A549 (cell line): ENCODE data around the gene MEF2A. TPM values are rescaled to one million over a fixed set of nuclear protein-coding genes. Genes with fewer than 3 reads are reported as not detected.

Source experiments
- ATAC-seq, 2 experiments: fragments of 200-7000 bp in 1 of 2; fragments of >200 bp in 1 of 2; cut with Nextera tagmentation in 1 of 2; cut with Tn5 transposase in 1 of 2; 3 replicates each; pipeline versions ENCODE4 v1.8.0 to v1.9.1; 2018 to 2020; ENCODE audit warnings: mild to moderate bottlenecking in 1 of 2, moderate library complexity in 1 of 2
- CTCF ChIA-PET: fragments of 300-600 bp; sonication (Branson Sonifier 250); formaldehyde crosslinking; extraction: SDS; loops from one replicate; lab custom pipeline; 2021; ENCODE audit warnings: antibody characterized with exemption, inconsistent platforms; lab: Yijun Ruan, JAX
- POLR2A ChIA-PET: fragments of 350-600 bp; formaldehyde crosslinking; extraction: SDS; loops from one replicate; lab custom pipeline; 2021; ENCODE audit warnings: antibody characterized with exemption, inconsistent platforms; lab: Yijun Ruan, JAX
- DNase-seq, 2 experiments: peaks; one replicate each; pipeline versions ENCODE4 v3.0.0 to v3.0.0-alpha.2; 2011 to 2016; ENCODE audit warnings: low read depth in 1 of 2, low spot score in 1 of 2
- FAIRE-seq: peaks from 2 replicates; lab custom pipeline; 2011; peaks lifted over from hg19 to GRCh38; lab: Jason Lieb, UNC
- H3K27ac ChIP-seq, 2 experiments: fragments of >200 bp; sonication (Bioruptor Twin); formaldehyde crosslinking; 3 replicates each; pipeline ENCODE4 v1.5.1; 2016 to 2017
- H3K4me1 ChIP-seq: fragments of >200 bp; sonication (Bioruptor Twin); formaldehyde crosslinking; 3 replicates; pipeline ENCODE4 v1.6.1; 2016
- H3K4me2 ChIP-seq: fragments of >200 bp; sonication (Bioruptor Twin); formaldehyde crosslinking; 3 replicates; pipeline ENCODE4 v1.6.1; 2016
- H3K4me3 ChIP-seq: fragments of >200 bp; sonication (Bioruptor Twin); formaldehyde crosslinking; 3 replicates; pipeline ENCODE4 v1.5.1; 2016
- H3K9me3 ChIP-seq: fragments of >200 bp; sonication (Bioruptor Twin); formaldehyde crosslinking; 3 replicates; pipeline ENCODE4 v1.6.1; 2016
- ATOH8 ChIP-seq: fragments of 250-450 bp; sonication (Bioruptor Pico); IDR thresholded peaks from 2 replicates; pipeline ENCODE4 v1.5.0; 2020; ENCODE audit warnings: low read depth, mild to moderate bottlenecking, moderate library complexity
- BCL3 ChIP-seq: fragments of >200 bp; sonication (Bioruptor Twin); formaldehyde crosslinking; IDR thresholded peaks from 3 replicates; pipeline ENCODE4 v1.6.1; 2016
- CEBPB ChIP-seq, 2 experiments: fragments of >200 bp in 1 of 2; sonication (Bioruptor Twin) in 1 of 2; formaldehyde crosslinking in 1 of 2; IDR thresholded peaks; 2 replicates each; pipeline ENCODE4 v1.6.1; 2012 to 2016
- CHD2 ChIP-seq: fragments of 150-350 bp; IDR thresholded peaks from 2 replicates; pipeline ENCODE4 v1.6.1; 2014; ENCODE audit warnings: low read length; ENCODE audit not compliant: partially characterized antibody
- CHD4 ChIP-seq: fragments of 200-600 bp; sonication (generic); IDR thresholded peaks from 2 replicates; pipeline ENCODE4 v1.6.1; 2016; ENCODE audit warnings: antibody characterized with exemption, mild to moderate bottlenecking, borderline replicate concordance
- EHF ChIP-seq: fragments of 250-450 bp; sonication (Bioruptor Pico); IDR thresholded peaks from 2 replicates; pipeline ENCODE4 v1.5.0; 2020; ENCODE audit warnings: mild to moderate bottlenecking
- EHMT2 ChIP-seq: fragments of 200-600 bp; sonication (generic); IDR thresholded peaks from 2 replicates; pipeline ENCODE4 v1.6.1; 2016; ENCODE audit warnings: antibody characterized with exemption, low read depth, mild to moderate bottlenecking, moderate library complexity
- FOSB ChIP-seq: fragments of 250-450 bp; sonication (Bioruptor Pico); IDR thresholded peaks from 2 replicates; pipeline ENCODE4 v1.5.0; 2020; ENCODE audit warnings: mild to moderate bottlenecking, moderate library complexity
- FOXS1 ChIP-seq: fragments of 250-450 bp; sonication (Bioruptor Pico); IDR thresholded peaks from 2 replicates; pipeline ENCODE4 v1.5.0; 2020; ENCODE audit warnings: mild to moderate bottlenecking, moderate library complexity
- GATA3 ChIP-seq: IDR thresholded peaks from 2 replicates; pipeline ENCODE4 v1.6.1; 2012; ENCODE audit warnings: borderline replicate concordance
- HEYL ChIP-seq: fragments of 250-450 bp; sonication (Bioruptor Pico); IDR thresholded peaks from 2 replicates; pipeline ENCODE4 v1.8.0; 2021; ENCODE audit warnings: mild to moderate bottlenecking, moderate library complexity
- HMGXB4 ChIP-seq: fragments of 250-450 bp; sonication (Bioruptor Pico); IDR thresholded peaks from 2 replicates; pipeline ENCODE4 v1.5.0; 2021; ENCODE audit warnings: mild to moderate bottlenecking, moderate library complexity, borderline replicate concordance
- HOXB5 ChIP-seq: fragments of 250-450 bp; sonication (Bioruptor Pico); IDR thresholded peaks from 2 replicates; pipeline ENCODE4 v1.5.0; 2020; ENCODE audit warnings: mild to moderate bottlenecking, moderate library complexity
- JUN ChIP-seq, 2 experiments: fragments of >200 bp; sonication (Bioruptor Twin); formaldehyde crosslinking; IDR thresholded peaks; 2 replicates in 1 of 2; 3 replicates in 1 of 2; pipeline ENCODE4 v1.6.1; 2016 to 2017
- KDM1A ChIP-seq: fragments of 200-600 bp; sonication (generic); IDR thresholded peaks from 2 replicates; pipeline ENCODE4 v1.6.1; 2016; ENCODE audit warnings: low read depth, mild to moderate bottlenecking
- KDM5A ChIP-seq: fragments of 200-600 bp; sonication (generic); IDR thresholded peaks from 2 replicates; pipeline ENCODE4 v1.6.1; 2016; ENCODE audit warnings: antibody characterized with exemption, mild to moderate bottlenecking
- MAFK ChIP-seq: fragments of 450-650 bp; IDR thresholded peaks from 2 replicates; pipeline ENCODE4 v1.6.1; 2014; ENCODE audit not compliant: partially characterized antibody
- MAX ChIP-seq: IDR thresholded peaks from 2 replicates; pipeline ENCODE4 v1.6.1; 2012
- NFE2L2 ChIP-seq: fragments of 150-350 bp; conservative IDR thresholded peaks from 2 replicates; pipeline ENCODE4 v1.6.1; 2014; ENCODE audit warnings: low read length
- NPAS2 ChIP-seq: fragments of 250-450 bp; sonication (Bioruptor Pico); IDR thresholded peaks from 2 replicates; pipeline ENCODE4 v1.8.0; 2022; ENCODE audit warnings: mild to moderate bottlenecking, moderate library complexity, borderline replicate concordance
- NR3C1 ChIP-seq: fragments of >200 bp; sonication (Bioruptor Twin); formaldehyde crosslinking; IDR thresholded peaks from 3 replicates; pipeline ENCODE4 v1.6.1; 2017
- PBX3 ChIP-seq: IDR thresholded peaks from 2 replicates; pipeline ENCODE4 v1.6.1; 2012
- POLR2A ChIP-seq: IDR thresholded peaks from 2 replicates; pipeline ENCODE4 v1.6.1; 2012; ENCODE audit warnings: mild to moderate bottlenecking, low read length
- POLR2AphosphoS2 ChIP-seq: conservative IDR thresholded peaks from 2 replicates; pipeline ENCODE4 v1.6.1; 2012; ENCODE audit warnings: low read length, improper control_type of control experiment, inconsistent platforms
- RAD21 ChIP-seq, 2 experiments: fragments of >200 bp in 1 of 2; sonication (Bioruptor Twin) in 1 of 2; formaldehyde crosslinking in 1 of 2; IDR thresholded peaks in 1 of 2; conservative IDR thresholded peaks in 1 of 2; 2 replicates in 1 of 2; 3 replicates in 1 of 2; pipeline ENCODE4 v1.6.1; 2012 to 2018; ENCODE audit warnings: inconsistent platforms in 1 of 2
- REST ChIP-seq: fragments of 200-600 bp; sonication (generic); IDR thresholded peaks from 2 replicates; pipeline ENCODE4 v1.6.1; 2016; ENCODE audit warnings: antibody characterized with exemption, mild to moderate bottlenecking, moderate library complexity
- RNF2 ChIP-seq: fragments of 200-600 bp; sonication (generic); IDR thresholded peaks from 2 replicates; pipeline ENCODE4 v1.6.1; 2016; ENCODE audit warnings: low read depth, mild to moderate bottlenecking, antibody characterized with exemption, moderate library complexity, borderline replicate concordance
- SMC3 ChIP-seq: fragments of >200 bp; sonication (Bioruptor Twin); formaldehyde crosslinking; IDR thresholded peaks from 3 replicates; pipeline ENCODE4 v1.6.1; 2018; ENCODE audit warnings: inconsistent platforms
- USF2 ChIP-seq: fragments of 450-650 bp; IDR thresholded peaks from 2 replicates; pipeline ENCODE4 v1.6.1; 2014; ENCODE audit warnings: antibody characterized with exemption
- ZFP36 ChIP-seq: fragments of 450-650 bp; IDR thresholded peaks from 2 replicates; pipeline ENCODE4 v1.6.1; 2014; ENCODE audit warnings: borderline replicate concordance; ENCODE audit not compliant: partially characterized antibody
- polyA plus RNA-seq, 4 experiments: library from polyadenylated mRNA; depleted of rRNA in 3 of 4; stranded (reverse); fragments of >200 nt; fragmentation: RNase III in 1 of 4; extraction: RNeasy Plus Mini Kit Qiagen cat#74134 plus additional on column Dnase treatment in 1 of 4; gene quantifications; 2 replicates in 3 of 4; 3 replicates in 1 of 4; pipeline ENCODE4 v1.2.3, GENCODE V29; 2011 to 2017

The MEF2A gene
- polyA plus RNA-seq, 2 of the 4 experiments (the other 2 are of a cell fraction), result 15.0 to 43.4 TPM

GRCh38 chr15:99542828-99543227, 23.0 kb upstream of the MEF2A start:
- H3K27ac ChIP-seq, result no peak overlapping the region
- ChIA-PET CTCF (no interaction called here), POLR2A (no interaction called here)
- FAIRE-seq (no peak), ATAC-seq (no peak), DNase-seq (no peak)
- no peaks in the 10 kb centered on the region for H3K4me1 ChIP-seq
- H3K4me2 ChIP-seq, result no peak overlapping the region
- TF ChIP-seq NFE2L2 (no peak), BCL3 (no peak), CHD2 (no peak), POLR2A (no peak), JUN (IDR thresholded peaks at IDR 0.05) (no peak), REST (no peak), RAD21 (conservative IDR thresholded peaks at IDR 0.05 in 1 of 2, IDR thresholded peaks at IDR 0.05 in 1 of 2) (no peak), KDM5A (no peak), CEBPB (IDR thresholded peaks at IDR 0.05) (no peak), SMC3 (no peak), RNF2 (no peak), HMGXB4 (CRISPR knock-in tag) (no peak), HOXB5 (CRISPR knock-in tag) (no peak), EHMT2 (no peak), NR3C1 (no peak), KDM1A (no peak), EHF (no peak), FOXS1 (CRISPR knock-in tag) (no peak), HEYL (CRISPR knock-in tag) (no peak), FOSB (CRISPR knock-in tag) (no peak)
- H3K4me3 ChIP-seq, result no peak overlapping the region
- H3K9me3 ChIP-seq, result no peaks in the 10 kb centered on the region

GRCh38 chr15:99545605-99546004, 20.2 kb upstream of the MEF2A start:
- H3K9me3 ChIP-seq, result no peaks in the 10 kb centered on the region
- no peaks in the 10 kb centered on the region for H3K4me1 ChIP-seq
- CTCF ChIA-PET, result interaction anchor here (0.8 to 1.5 kb wide), 4 partner anchors 13 to 174 kb away, joined by 3 to 4 read pairs (median 3); partner anchors contain the start of gene MEF2A
- ATAC-seq (no peak), DNase-seq (no peak), FAIRE-seq (no peak)
- H3K4me3 ChIP-seq, result no peak overlapping the region
- H3K27ac ChIP-seq, result no peak overlapping the region
- no peak for TF ChIP-seq HEYL (CRISPR knock-in tag)
- no peak for TF ChIP-seq ZFP36
- no peak for TF ChIP-seq PBX3
- no peak for TF ChIP-seq USF2
- TF ChIP-seq MAX, result no peak
- TF ChIP-seq ATOH8 (CRISPR knock-in tag), result no peak
- TF ChIP-seq NPAS2, result no peak
- no peak for TF ChIP-seq GATA3
- no peak for TF ChIP-seq SMC3
- TF ChIP-seq MAFK, result no peak
- no peak for TF ChIP-seq RNF2
- TF ChIP-seq POLR2AphosphoS2, result no peak
- TF ChIP-seq CHD4, result no peak
- TF ChIP-seq NR3C1, result no peak
- H3K4me2 ChIP-seq, result no peak overlapping the region
- POLR2A ChIA-PET, result no interaction called here
